ENCODE data around the gene PCNX4. TPM values are rescaled to one million over a fixed set of nuclear protein-coding genes. Genes with fewer than 3 reads are reported as not detected.
A peak's percentile ranks its signal among the peaks of the same experiment; 100 is the strongest.

Gene PCNX4
- total and polyA plus RNA-seq, 4 donors = 79.9 to 110 (median 93.4) TPM

GRCh38 chr14:60195179-60195810 is 103.6 kb downstream of the PCNX4 start:
- Histone ChIP-seq H3K9me3 (ENCODE audit: control insufficient read depth, insufficient read depth, low read length) (no peaks in the 10 kb centered on the region), H3K27me3 (ENCODE audit: control insufficient read depth, insufficient read depth, low read length) (no peaks in the 10 kb centered on the region), H3K27ac (ENCODE audit: low read depth, low read length) (no peak overlapping the region), H3K36me3 (ENCODE audit: control insufficient read depth, insufficient read depth, low read length) (no peaks in the 10 kb centered on the region), H3K4me3 (ENCODE audit: low read depth, low read length) (no peak overlapping the region), H3K4me1 (ENCODE audit: control insufficient read depth, insufficient read depth, low read length) (no peaks in the 10 kb centered on the region)
- DNase-seq (ENCODE audit: low read depth in 4 of 6, low spot score in 6 of 6) = no peak
- WGBS (ENCODE audit: insufficient coverage) = 100% methylated on average over 3 of the region's 5 CpGs

GRCh38 chr14:60196291-60196690 is 104.6 kb downstream of the PCNX4 start:
- no CpG with 5 or more reads among the region's 2 CpGs for WGBS (ENCODE audit: insufficient coverage)

GRCh38 chr14:60197629-60198303 is 106.0 kb downstream of the PCNX4 start:
- Histone ChIP-seq H3K9me3 (ENCODE audit: control insufficient read depth, insufficient read depth, low read length) (no peaks in the 10 kb centered on the region), H3K4me3 (ENCODE audit: low read depth, low read length) (no peak overlapping the region), H3K27ac (ENCODE audit: low read depth, low read length) (no peak overlapping the region), H3K27me3 (ENCODE audit: control insufficient read depth, insufficient read depth, low read length) (no peaks in the 10 kb centered on the region), H3K4me1 (ENCODE audit: control insufficient read depth, insufficient read depth, low read length) (no peaks in the 10 kb centered on the region), H3K36me3 (ENCODE audit: control insufficient read depth, insufficient read depth, low read length) (no peaks in the 10 kb centered on the region)
- DNase-seq (ENCODE audit: low read depth in 4 of 6, low spot score in 6 of 6) = no peak
- WGBS (ENCODE audit: insufficient coverage) = 83% methylated on average over 1 of the region's 1 CpG

More at GRCh38 chr14:60196291-60196690, 104.6 kb downstream of the PCNX4 start:
- Histone ChIP-seq H3K27ac (ENCODE audit: low read depth, low read length) (no peak overlapping the region), H3K4me3 (ENCODE audit: low read depth, low read length) (no peak overlapping the region), H3K36me3 (ENCODE audit: control insufficient read depth, insufficient read depth, low read length) (no peaks in the 10 kb centered on the region), H3K9me3 (ENCODE audit: control insufficient read depth, insufficient read depth, low read length) (no peaks in the 10 kb centered on the region), H3K27me3 (ENCODE audit: control insufficient read depth, insufficient read depth, low read length) (no peaks in the 10 kb centered on the region), H3K4me1 (ENCODE audit: control insufficient read depth, insufficient read depth, low read length) (no peaks in the 10 kb centered on the region)
- no peak for DNase-seq (ENCODE audit: low read depth in 4 of 6, low spot score in 6 of 6)

GRCh38 chr14:60199321-60199720 is 107.6 kb downstream of the PCNX4 start:
- H3K27ac ChIP-seq (ENCODE audit: low read depth, low read length) = no peak overlapping the region
- no peaks in the 10 kb centered on the region for H3K4me1 ChIP-seq (ENCODE audit: control insufficient read depth, insufficient read depth, low read length)
- DNase-seq (ENCODE audit: low read depth in 4 of 6, low spot score in 6 of 6) = no peak
- no peaks in the 10 kb centered on the region for H3K36me3 ChIP-seq (ENCODE audit: control insufficient read depth, insufficient read depth, low read length)
- no peaks in the 10 kb centered on the region for H3K27me3 ChIP-seq (ENCODE audit: control insufficient read depth, insufficient read depth, low read length)
- H3K9me3 ChIP-seq (ENCODE audit: control insufficient read depth, insufficient read depth, low read length) = no peaks in the 10 kb centered on the region
- H3K4me3 ChIP-seq (ENCODE audit: low read depth, low read length) = no peak overlapping the region

- no peaks in the 10 kb centered on the region for H3K27me3 ChIP-seq (ENCODE audit: control insufficient read depth, insufficient read depth, low read length)
- H3K27ac ChIP-seq (ENCODE audit: low read depth, low read length) = no peak overlapping the region
- no peaks in the 10 kb centered on the region for H3K4me1 ChIP-seq (ENCODE audit: control insufficient read depth, insufficient read depth, low read length)
- H3K4me3 ChIP-seq (ENCODE audit: low read depth, low read length) = no peak overlapping the region
- WGBS (ENCODE audit: insufficient coverage) = 27% methylated on average over 3 of the region's 8 CpGs
- H3K36me3 ChIP-seq (ENCODE audit: control insufficient read depth, insufficient read depth, low read length) = no peaks in the 10 kb centered on the region
- no peaks in the 10 kb centered on the region for H3K9me3 ChIP-seq (ENCODE audit: control insufficient read depth, insufficient read depth, low read length)
- peak in 1 of 6 donors; percentile 26 for DNase-seq (ENCODE audit: low read depth in 4 of 6, low spot score in 6 of 6)
These were observed 112.5 kb downstream of the PCNX4 start for GRCh38 chr14:60204104-60204842.

- Histone ChIP-seq H3K9me3 (ENCODE audit: control insufficient read depth, insufficient read depth, low read length) (no peaks in the 10 kb centered on the region), H3K4me3 (ENCODE audit: low read depth, low read length) (no peak overlapping the region), H3K27me3 (ENCODE audit: control insufficient read depth, insufficient read depth, low read length) (no peaks in the 10 kb centered on the region), H3K27ac (ENCODE audit: low read depth, low read length) (no peak overlapping the region), H3K4me1 (ENCODE audit: control insufficient read depth, insufficient read depth, low read length) (no peaks in the 10 kb centered on the region), H3K36me3 (ENCODE audit: control insufficient read depth, insufficient read depth, low read length) (no peaks in the 10 kb centered on the region)
- WGBS (ENCODE audit: insufficient coverage) = 85% methylated on average over 2 of the region's 6 CpGs
- no peak for DNase-seq (ENCODE audit: low read depth in 4 of 6, low spot score in 6 of 6)
These were observed 113.4 kb downstream of the PCNX4 start for GRCh38 chr14:60204843-60205774.

GRCh38 chr14:60206249-60206670 is 114.5 kb downstream of the PCNX4 start:
- Histone ChIP-seq H3K27me3 (ENCODE audit: control insufficient read depth, insufficient read depth, low read length) (no peaks in the 10 kb centered on the region), H3K36me3 (ENCODE audit: control insufficient read depth, insufficient read depth, low read length) (no peaks in the 10 kb centered on the region), H3K27ac (ENCODE audit: low read depth, low read length) (no peak overlapping the region), H3K4me3 (ENCODE audit: low read depth, low read length) (no peak overlapping the region), H3K4me1 (ENCODE audit: control insufficient read depth, insufficient read depth, low read length) (no peaks in the 10 kb centered on the region), H3K9me3 (ENCODE audit: control insufficient read depth, insufficient read depth, low read length) (no peaks in the 10 kb centered on the region)
- 81% methylated on average over 4 of the region's 7 CpGs for WGBS (ENCODE audit: insufficient coverage)
- DNase-seq (ENCODE audit: low read depth in 4 of 6, low spot score in 6 of 6) = no peak

- Histone ChIP-seq H3K27me3 (ENCODE audit: control insufficient read depth, insufficient read depth, low read length) (no peaks in the 10 kb centered on the region), H3K4me1 (ENCODE audit: control insufficient read depth, insufficient read depth, low read length) (no peaks in the 10 kb centered on the region), H3K36me3 (ENCODE audit: control insufficient read depth, insufficient read depth, low read length) (no peaks in the 10 kb centered on the region), H3K27ac (ENCODE audit: low read depth, low read length) (no peak overlapping the region), H3K9me3 (ENCODE audit: control insufficient read depth, insufficient read depth, low read length) (no peaks in the 10 kb centered on the region), H3K4me3 (ENCODE audit: low read depth, low read length) (no peak overlapping the region)
- 94% methylated on average over 5 of the region's 6 CpGs for WGBS (ENCODE audit: insufficient coverage)
- DNase-seq (ENCODE audit: low read depth in 4 of 6, low spot score in 6 of 6) = no peak
These were observed 115.3 kb downstream of the PCNX4 start for GRCh38 chr14:60206837-60207533.

- Histone ChIP-seq H3K27me3 (ENCODE audit: control insufficient read depth, insufficient read depth, low read length) (no peaks in the 10 kb centered on the region), H3K9me3 (ENCODE audit: control insufficient read depth, insufficient read depth, low read length) (no peaks in the 10 kb centered on the region), H3K4me1 (ENCODE audit: control insufficient read depth, insufficient read depth, low read length) (no peaks in the 10 kb centered on the region), H3K36me3 (ENCODE audit: control insufficient read depth, insufficient read depth, low read length) (no peaks in the 10 kb centered on the region), H3K4me3 (ENCODE audit: low read depth, low read length) (no peak overlapping the region), H3K27ac (ENCODE audit: low read depth, low read length) (no peak overlapping the region)
- DNase-seq (ENCODE audit: low read depth in 4 of 6, low spot score in 6 of 6) = no peak
- WGBS (ENCODE audit: insufficient coverage) = no CpG with 5 or more reads among the region's 1 CpG
These were observed 119.0 kb downstream of the PCNX4 start for GRCh38 chr14:60210703-60211102.
